DND-41 (cell line): Measurements from ENCODE around the gene REN.

Experiments used
- ATAC-seq: fragments of 200-7000 bp; cut with Tn5 transposase; 3 replicates; pipeline ENCODE4 v1.9.1; 2021; ENCODE audit warnings: low read depth; ENCODE audit not compliant: insufficient read depth
- DNase-seq: peaks from one replicate; pipeline ENCODE4 v3.0.0-alpha.2; 2020
- H2AFZ ChIP-seq: 2 replicates; pipeline ENCODE4 v1.6.0; 2012; ENCODE audit warnings: low read depth, low read length
- H3K27ac ChIP-seq: 2 replicates; pipeline ENCODE4 v1.5.1; 2012; ENCODE audit warnings: low read length, inconsistent platforms
- H3K27me3 ChIP-seq: fragments of 200-600 bp; sonication (generic); 2 replicates; pipeline ENCODE4 v1.6.0; 2012; ENCODE audit warnings: low read length, mild to moderate bottlenecking, inconsistent platforms; ENCODE audit not compliant: insufficient read depth, poor library complexity
- H3K36me3 ChIP-seq: 2 replicates; pipeline ENCODE4 v1.5.1; 2012; ENCODE audit warnings: low read length, inconsistent platforms; ENCODE audit not compliant: insufficient read depth
- H3K4me1 ChIP-seq: 2 replicates; pipeline ENCODE4 v1.5.1; 2012; ENCODE audit warnings: mild to moderate bottlenecking, low read length; ENCODE audit not compliant: insufficient read depth
- H3K4me2 ChIP-seq: 2 replicates; pipeline ENCODE4 v1.6.0; 2012; ENCODE audit warnings: mild to moderate bottlenecking, moderate library complexity, low read length, inconsistent platforms; ENCODE audit not compliant: insufficient read depth
- H3K4me3 ChIP-seq, 2 experiments: fragments of 200-600 bp in 1 of 2; shearing (Covaris generic) in 1 of 2; 2 replicates each; pipeline ENCODE4 v1.5.1; 2012 to 2016; ENCODE audit warnings: inconsistent platforms in 2 of 2, low read length in 2 of 2, mild to moderate bottlenecking in 2 of 2, low read depth in 1 of 2, moderate library complexity in 1 of 2
- H3K79me2 ChIP-seq: 2 replicates; pipeline ENCODE4 v1.6.0; 2012; ENCODE audit warnings: low read length, inconsistent platforms; ENCODE audit not compliant: insufficient read depth
- H3K9ac ChIP-seq: 2 replicates; pipeline ENCODE4 v1.6.0; 2012; ENCODE audit warnings: low read depth, mild to moderate bottlenecking, inconsistent platforms, low read length, moderate library complexity
- H3K9me3 ChIP-seq: 2 replicates; pipeline ENCODE4 v1.5.1; 2012; ENCODE audit warnings: low read length, moderate library complexity, mild to moderate bottlenecking, inconsistent platforms; ENCODE audit not compliant: insufficient read depth, severe bottlenecking
- H4K20me1 ChIP-seq: 2 replicates; pipeline ENCODE4 v1.6.0; 2012; ENCODE audit warnings: low read length; ENCODE audit not compliant: insufficient read depth
- EZH2 ChIP-seq: IDR thresholded peaks from 3 replicates; pipeline ENCODE4 v1.6.1; 2012; ENCODE audit warnings: borderline replicate concordance, low read depth, mild to moderate bottlenecking, moderate library complexity, low read length, inconsistent platforms; ENCODE audit not compliant: severe bottlenecking
- TF ChIP-seq, protein P1 (sequence below): IDR thresholded peaks from 2 replicates; pipeline ENCODE4 v1.5.1; 2012; ENCODE audit warnings: borderline replicate concordance, low read length, moderate library complexity, mild to moderate bottlenecking; ENCODE audit not compliant: poor library complexity, severe bottlenecking; ENCODE audit errors: extremely low read depth

The REN gene

DNA sequence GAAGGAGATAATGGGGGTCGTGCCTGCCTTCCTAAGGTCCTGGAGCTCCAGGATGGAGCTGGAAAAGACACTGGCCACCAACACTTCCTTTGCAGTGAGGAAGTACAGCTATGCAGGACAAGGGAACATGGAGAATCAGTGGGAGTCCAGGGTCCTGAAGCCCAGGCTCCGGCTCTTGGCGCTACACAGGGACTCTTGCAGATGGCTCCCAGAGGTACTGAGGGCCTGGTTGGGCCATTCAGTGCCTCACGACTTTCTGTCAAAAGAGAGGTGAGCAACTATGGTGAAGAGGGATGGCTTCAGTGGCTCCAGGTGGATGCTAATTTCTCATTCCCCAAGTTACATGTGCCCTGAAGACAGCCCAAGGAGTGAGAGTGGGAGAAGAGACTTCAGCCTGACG is 12.5 kb downstream of the REN start:
- H3K9me3 ChIP-seq: no peaks in the 10 kb centered on the region

GRCh38 chr1:204152310-204153044 is 13.7 kb downstream of the REN start:
- H3K27ac ChIP-seq: no peak overlapping the region
- no peaks in the 10 kb centered on the region for H3K9me3 ChIP-seq

More for the DNA sequence above, 12.5 kb downstream of the REN start:
- no peak overlapping the region for H3K4me3 ChIP-seq
- no peaks in the 10 kb centered on the region for H3K79me2 ChIP-seq
- H3K36me3 ChIP-seq: no peaks in the 10 kb centered on the region
- ATAC-seq: no peak
- TF ChIP-seq, protein P1, sequence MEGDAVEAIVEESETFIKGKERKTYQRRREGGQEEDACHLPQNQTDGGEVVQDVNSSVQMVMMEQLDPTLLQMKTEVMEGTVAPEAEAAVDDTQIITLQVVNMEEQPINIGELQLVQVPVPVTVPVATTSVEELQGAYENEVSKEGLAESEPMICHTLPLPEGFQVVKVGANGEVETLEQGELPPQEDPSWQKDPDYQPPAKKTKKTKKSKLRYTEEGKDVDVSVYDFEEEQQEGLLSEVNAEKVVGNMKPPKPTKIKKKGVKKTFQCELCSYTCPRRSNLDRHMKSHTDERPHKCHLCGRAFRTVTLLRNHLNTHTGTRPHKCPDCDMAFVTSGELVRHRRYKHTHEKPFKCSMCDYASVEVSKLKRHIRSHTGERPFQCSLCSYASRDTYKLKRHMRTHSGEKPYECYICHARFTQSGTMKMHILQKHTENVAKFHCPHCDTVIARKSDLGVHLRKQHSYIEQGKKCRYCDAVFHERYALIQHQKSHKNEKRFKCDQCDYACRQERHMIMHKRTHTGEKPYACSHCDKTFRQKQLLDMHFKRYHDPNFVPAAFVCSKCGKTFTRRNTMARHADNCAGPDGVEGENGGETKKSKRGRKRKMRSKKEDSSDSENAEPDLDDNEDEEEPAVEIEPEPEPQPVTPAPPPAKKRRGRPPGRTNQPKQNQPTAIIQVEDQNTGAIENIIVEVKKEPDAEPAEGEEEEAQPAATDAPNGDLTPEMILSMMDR: no peak
- no peak for TF ChIP-seq EZH2
- H2AFZ ChIP-seq: no peak overlapping the region; the same call in 1 of the 2 replicates
- no peak overlapping the region for H3K27ac ChIP-seq
- H3K27me3 ChIP-seq: no peaks in the 10 kb centered on the region
- no peaks in the 10 kb centered on the region; the same call in none of the 2 replicates for H4K20me1 ChIP-seq
- DNase-seq: no peak
- H3K9ac ChIP-seq: no peak overlapping the region
- H3K4me2 ChIP-seq: no peak overlapping the region
- no peaks in the 10 kb centered on the region for H3K4me1 ChIP-seq

GRCh38 chr1:204151552-204152309 is 14.4 kb downstream of the REN start, which contains the start of gene ETNK2:
Gene ETNK2 (minus strand): TSS chr1:204152044. CDS start chr1:204151852, 192 bp downstream.
- TF ChIP-seq, protein P1: no peak
- TF ChIP-seq EZH2: no peak
- H3K4me2 ChIP-seq: no peak within 1 kb of the TSS
- no peaks in the 10 kb centered on the region for H3K36me3 ChIP-seq
- H3K4me1 ChIP-seq: no peaks in the 10 kb centered on the region
- no peak within 1 kb of the TSS for H2AFZ ChIP-seq
- DNase-seq: no peak
- H3K9me3 ChIP-seq: no peaks in the 10 kb centered on the region
- H4K20me1 ChIP-seq: no peaks in the 10 kb centered on the region; the same call in none of the 2 replicates
- no peaks in the 10 kb centered on the region for H3K27me3 ChIP-seq
- ATAC-seq: no peak
- H3K27ac ChIP-seq: no peak within 1 kb of the TSS
- H3K79me2 ChIP-seq: no peaks in the 10 kb centered on the region
- H3K9ac ChIP-seq: no peak within 1 kb of the TSS
- H3K4me3 ChIP-seq: no peak within 1 kb of the TSS

More at GRCh38 chr1:204152310-204153044, 13.7 kb downstream of the REN start:
- H2AFZ ChIP-seq: no peak overlapping the region
- no peak overlapping the region for H3K4me3 ChIP-seq
- TF ChIP-seq, protein P1: no peak
- no peak for TF ChIP-seq EZH2
- H3K79me2 ChIP-seq: no peaks in the 10 kb centered on the region
- no peaks in the 10 kb centered on the region for H3K27me3 ChIP-seq
- ATAC-seq (no peak), DNase-seq (no peak)
- no peaks in the 10 kb centered on the region; the same call in none of the 2 replicates for H4K20me1 ChIP-seq
- no peaks in the 10 kb centered on the region for H3K36me3 ChIP-seq
- no peak overlapping the region for H3K4me2 ChIP-seq
- no peak overlapping the region for H3K9ac ChIP-seq
- H3K4me1 ChIP-seq: no peaks in the 10 kb centered on the region
